RWPE2 (cell line): Measurements from ENCODE around the gene CDC123.
"Not testable (repeated sequence)": the region's sequence is repeated elsewhere in the genome, so short reads cannot be mapped to it uniquely, and the experiment has no call there.

ENCODE experiments used
- ATAC-seq: fragments of 200-7000 bp; cut with Tn5 transposase; 3 replicates; pipeline ENCODE4 v1.9.1; 2021; ENCODE audit warnings: low read depth
- DNase-seq: peaks from one replicate; pipeline ENCODE4 v3.0.0-alpha.2; 2020; ENCODE audit warnings: low spot score
- H3K27ac ChIP-seq: fragments of 450-650 bp; 2 replicates; pipeline ENCODE4 v1.5.1; 2017; ENCODE audit warnings: mild to moderate bottlenecking; ENCODE audit not compliant: poor library complexity, severe bottlenecking
- H3K27me3 ChIP-seq: fragments of 250-450 bp; sonication (Bioruptor Pico); 2 replicates; pipeline ENCODE4 v1.5.1; 2021; ENCODE audit warnings: mild to moderate bottlenecking, moderate library complexity; ENCODE audit not compliant: insufficient read depth, poor library complexity, severe bottlenecking
- H3K36me3 ChIP-seq: fragments of 250-450 bp; sonication (Bioruptor Pico); 2 replicates; pipeline ENCODE4 v1.5.1; 2020; ENCODE audit warnings: low read depth, mild to moderate bottlenecking, moderate library complexity
- H3K4me1 ChIP-seq: fragments of 250-450 bp; sonication (Bioruptor Pico); 2 replicates; pipeline ENCODE4 v1.5.1; 2021; ENCODE audit warnings: mild to moderate bottlenecking, moderate library complexity; ENCODE audit not compliant: insufficient read depth, poor library complexity, severe bottlenecking
- H3K4me3 ChIP-seq: fragments of 250-450 bp; sonication (Bioruptor Pico); 2 replicates; pipeline ENCODE4 v1.5.1; 2021; ENCODE audit warnings: mild to moderate bottlenecking, moderate library complexity; ENCODE audit not compliant: severe bottlenecking
- H3K9me3 ChIP-seq: fragments of 250-450 bp; sonication (Bioruptor Pico); 2 replicates; pipeline ENCODE4 v1.5.1; 2021; ENCODE audit warnings: mild to moderate bottlenecking, moderate library complexity; ENCODE audit not compliant: severe bottlenecking
- TF ChIP-seq, protein P1 (sequence below): fragments of 450-650 bp; IDR thresholded peaks from one replicate; pipeline ENCODE4 v1.5.1; 2017; ENCODE audit warnings: mild to moderate bottlenecking, moderate library complexity; ENCODE audit not compliant: poor library complexity, severe bottlenecking

Gene CDC123

DNA sequence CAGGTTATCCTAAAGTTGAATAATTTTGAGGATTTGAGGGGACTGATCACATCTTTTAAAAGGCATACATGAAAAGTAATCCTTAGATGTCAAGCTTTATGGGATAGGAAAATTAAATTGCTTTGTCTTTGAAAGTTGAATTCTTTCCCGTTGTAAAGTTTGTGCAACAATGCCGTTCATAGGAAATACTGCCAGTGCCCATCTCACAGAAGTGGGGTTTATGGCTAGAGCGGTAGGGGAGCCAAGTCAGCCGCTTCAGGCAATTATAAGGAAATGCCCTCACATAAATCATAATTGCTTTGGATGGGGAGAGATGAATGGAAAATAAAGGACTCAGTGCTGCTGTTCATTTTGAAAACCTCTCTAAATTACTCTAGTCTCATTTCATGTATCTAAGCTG lies 18.1 kb downstream of the CDC123 start:
- Histone ChIP-seq H3K9me3 (no peaks in the 10 kb centered on the region), H3K4me3 (no peak overlapping the region), H3K36me3 (peaks cover 86% of the 10 kb centered on the region), H3K27me3 (no peaks in the 10 kb centered on the region), H3K4me1 (no peaks in the 10 kb centered on the region), H3K27ac (no peak overlapping the region)
- DNase-seq (no peak), ATAC-seq (no peak)
- TF ChIP-seq, protein P1, sequence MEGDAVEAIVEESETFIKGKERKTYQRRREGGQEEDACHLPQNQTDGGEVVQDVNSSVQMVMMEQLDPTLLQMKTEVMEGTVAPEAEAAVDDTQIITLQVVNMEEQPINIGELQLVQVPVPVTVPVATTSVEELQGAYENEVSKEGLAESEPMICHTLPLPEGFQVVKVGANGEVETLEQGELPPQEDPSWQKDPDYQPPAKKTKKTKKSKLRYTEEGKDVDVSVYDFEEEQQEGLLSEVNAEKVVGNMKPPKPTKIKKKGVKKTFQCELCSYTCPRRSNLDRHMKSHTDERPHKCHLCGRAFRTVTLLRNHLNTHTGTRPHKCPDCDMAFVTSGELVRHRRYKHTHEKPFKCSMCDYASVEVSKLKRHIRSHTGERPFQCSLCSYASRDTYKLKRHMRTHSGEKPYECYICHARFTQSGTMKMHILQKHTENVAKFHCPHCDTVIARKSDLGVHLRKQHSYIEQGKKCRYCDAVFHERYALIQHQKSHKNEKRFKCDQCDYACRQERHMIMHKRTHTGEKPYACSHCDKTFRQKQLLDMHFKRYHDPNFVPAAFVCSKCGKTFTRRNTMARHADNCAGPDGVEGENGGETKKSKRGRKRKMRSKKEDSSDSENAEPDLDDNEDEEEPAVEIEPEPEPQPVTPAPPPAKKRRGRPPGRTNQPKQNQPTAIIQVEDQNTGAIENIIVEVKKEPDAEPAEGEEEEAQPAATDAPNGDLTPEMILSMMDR = no peak

DNA sequence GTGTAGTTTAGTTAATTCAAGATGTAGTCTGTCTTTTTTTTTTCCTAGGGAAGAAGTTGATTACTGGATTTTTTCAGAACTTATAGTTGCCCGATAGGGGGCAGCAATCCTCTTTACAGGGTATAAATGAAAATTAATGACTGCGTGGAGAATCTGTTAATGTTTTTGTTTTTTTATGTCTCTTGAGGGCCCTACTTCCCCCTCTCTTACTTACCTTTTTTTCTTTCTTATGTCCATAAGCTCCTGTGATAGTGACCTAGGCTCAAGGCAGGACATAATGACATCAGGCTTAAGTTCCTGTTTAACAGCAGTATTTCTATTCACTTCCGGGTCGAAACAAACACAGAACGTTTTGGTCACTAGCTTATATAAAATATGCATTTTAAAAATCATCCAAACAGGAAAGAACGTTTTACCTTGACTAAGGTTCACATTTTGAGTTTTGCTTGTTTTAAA lies 18.8 kb downstream of the CDC123 start:
- Histone ChIP-seq H3K4me1 (no peaks in the 10 kb centered on the region), H3K27ac (no peak overlapping the region), H3K9me3 (no peaks in the 10 kb centered on the region), H3K27me3 (no peaks in the 10 kb centered on the region), H3K36me3 (peaks cover 79% of the 10 kb centered on the region), H3K4me3 (no peak overlapping the region)
- ATAC-seq (no peak), DNase-seq (no peak)
- TF ChIP-seq, protein P1 = peak; percentile 84

DNA sequence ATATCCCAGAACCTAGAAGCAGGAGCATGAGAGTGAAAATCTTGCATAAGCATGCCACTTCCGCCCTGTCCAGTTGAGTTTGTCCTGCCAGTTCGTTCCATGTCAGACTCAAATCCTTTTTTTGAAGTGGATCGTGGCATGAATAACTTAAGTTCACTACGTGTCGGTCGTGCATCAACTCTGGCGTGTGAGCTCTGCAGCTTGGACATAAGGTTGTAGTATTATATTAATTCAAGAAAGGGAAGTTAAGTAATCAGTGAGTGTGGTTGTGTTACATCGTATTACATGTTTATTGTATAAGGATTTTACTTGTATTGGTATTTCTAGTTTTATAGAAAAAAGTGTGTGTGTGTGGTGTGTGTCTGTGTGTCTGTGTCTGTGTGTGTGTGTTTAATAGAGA lies 23.0 kb downstream of the CDC123 start:
- ATAC-seq (no peak), DNase-seq (no peak)
- Histone ChIP-seq H3K27me3 (no peaks in the 10 kb centered on the region), H3K4me1 (peaks cover 9% of the 10 kb centered on the region), H3K9me3 (no peaks in the 10 kb centered on the region), H3K27ac (no peak overlapping the region), H3K36me3 (peaks cover 83% of the 10 kb centered on the region), H3K4me3 (no peak overlapping the region)
- TF ChIP-seq, protein P1 = no peak

DNA sequence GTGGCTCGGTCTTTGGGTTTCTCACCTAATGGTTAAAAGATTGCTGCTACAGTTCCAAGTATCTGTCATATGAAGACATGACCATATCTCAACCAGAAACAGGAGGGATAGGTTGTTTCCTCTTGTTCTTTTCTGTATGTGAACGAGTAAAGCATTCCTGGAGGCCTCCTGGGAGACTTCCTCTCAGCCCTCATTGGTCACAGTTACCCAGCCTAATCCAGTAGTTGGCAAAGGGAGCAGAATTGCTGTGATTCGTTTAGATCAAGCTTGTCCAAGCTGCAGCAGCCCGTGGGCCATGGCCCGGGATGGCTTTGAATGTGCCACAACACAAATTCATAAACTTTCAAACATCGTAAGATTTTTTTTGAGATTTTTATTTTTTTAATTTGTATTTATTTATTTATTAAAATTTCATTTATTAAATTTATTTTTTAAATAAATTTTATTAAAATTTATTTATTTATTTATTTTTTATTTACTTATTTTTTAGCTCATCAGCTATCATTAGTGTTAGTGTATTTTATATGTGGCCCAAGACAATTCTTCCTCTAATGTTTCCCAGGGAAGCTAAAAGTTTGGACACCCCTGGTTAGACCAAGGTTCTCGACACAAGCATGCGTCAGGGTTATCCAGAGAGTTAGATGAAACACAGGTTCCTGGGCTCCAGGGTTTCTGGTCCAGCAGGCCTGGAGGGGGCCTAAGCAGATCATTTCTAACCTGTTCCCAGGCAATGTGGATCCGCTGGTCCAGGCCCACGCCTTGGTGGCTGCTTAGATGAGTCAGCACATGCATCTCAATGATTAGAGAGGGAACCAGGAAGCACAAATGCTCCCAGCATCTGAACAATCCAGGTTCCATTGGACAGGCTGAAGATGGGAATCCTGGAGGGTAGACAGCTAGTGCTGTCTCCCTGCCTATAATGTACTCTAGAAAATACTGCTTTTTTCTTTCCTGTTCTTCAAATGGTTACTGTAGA lies 25.6 kb downstream of the CDC123 start:
- ATAC-seq = no peak
- DNase-seq = no peak
- peak overlapping the region; percentile 54 for H3K27ac ChIP-seq
- H3K27me3 ChIP-seq = no peaks in the 10 kb centered on the region
- H3K4me3 ChIP-seq = no peak overlapping the region
- H3K4me1 ChIP-seq = peaks cover 9% of the 10 kb centered on the region
- H3K9me3 ChIP-seq = no peaks in the 10 kb centered on the region
- peaks cover 74% of the 10 kb centered on the region for H3K36me3 ChIP-seq
- TF ChIP-seq, protein P1 = no peak

DNA sequence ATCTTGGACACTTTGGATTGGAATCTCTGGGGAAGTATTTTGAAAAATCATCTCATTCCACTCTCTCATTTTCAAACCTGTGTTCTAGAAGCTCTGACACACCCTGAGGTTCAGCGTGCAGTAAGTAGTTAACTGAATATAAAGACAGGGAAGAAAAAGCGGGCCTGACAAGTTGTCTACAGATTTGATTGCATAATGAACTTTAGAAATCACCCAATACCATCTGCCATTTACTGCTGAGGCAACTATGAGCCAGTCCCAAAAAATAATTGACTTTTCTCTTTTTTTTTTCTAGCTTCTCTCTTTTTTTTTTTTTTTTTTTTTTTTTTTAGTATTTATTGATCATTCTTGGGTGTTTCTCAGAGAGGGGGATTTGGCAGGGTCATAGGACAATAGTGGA lies 29.5 kb downstream of the CDC123 start:
- H3K36me3 ChIP-seq = peaks cover 58% of the 10 kb centered on the region
- TF ChIP-seq, protein P1 = no peak

DNA sequence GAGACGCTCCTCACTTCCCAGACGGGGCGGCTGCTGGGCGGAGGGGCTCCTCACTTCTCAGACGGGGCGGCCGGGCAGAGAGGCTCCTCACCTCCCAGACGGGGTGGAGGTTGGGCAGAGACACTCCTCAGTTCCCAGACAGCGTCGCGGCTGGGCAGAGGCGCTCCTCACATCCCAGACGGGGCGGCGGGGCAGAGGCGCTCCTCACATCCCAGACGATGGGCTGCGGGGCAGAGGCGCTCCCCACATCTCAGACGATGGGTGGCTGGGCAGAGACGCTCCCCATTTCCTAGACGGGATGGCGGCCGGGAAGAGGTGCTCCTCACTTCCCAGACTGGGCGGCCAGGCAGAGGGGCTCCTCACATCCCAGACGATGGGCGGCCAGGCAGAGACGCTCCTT lies 30.4 kb downstream of the CDC123 start:
- not testable (repeated sequence) for ATAC-seq, H3K27ac ChIP-seq, H3K27me3 ChIP-seq, H3K4me1 ChIP-seq, H3K9me3 ChIP-seq, H3K4me3 ChIP-seq, DNase-seq
- peaks cover 58% of the 10 kb centered on the region for H3K36me3 ChIP-seq

More for the DNA sequence above, 29.5 kb downstream of the CDC123 start:
- no peak for DNase-seq
- H3K27ac ChIP-seq = no peak overlapping the region
- H3K4me3 ChIP-seq = no peak overlapping the region
- no peaks in the 10 kb centered on the region for H3K27me3 ChIP-seq
- no peak for ATAC-seq
- H3K4me1 ChIP-seq = peaks cover 4% of the 10 kb centered on the region
- no peaks in the 10 kb centered on the region for H3K9me3 ChIP-seq
